ENCODE data around the gene ELMO1. TPM values are rescaled to one million over a fixed set of nuclear protein-coding genes. Genes with fewer than 3 reads are reported as not detected.

Gene ELMO1
- 60.1 TPM for total RNA-seq
- long read RNA-seq, full-length matches to known transcripts, result 27 of 66 reads
- long read RNA-seq, partial matches to known transcripts, result 14 of 66 reads
- long read RNA-seq, other reads (novel, unspliced or antisense), result 25 of 66 reads

- Histone ChIP-seq H3K4me1 (peaks cover 37% of the 10 kb centered on the region), H3K27me3 (ENCODE audit: low read depth) (no peaks in the 10 kb centered on the region), H3K27ac (peak within 1 kb of the TSS; percentile 97), H3K36me3 (no peaks in the 10 kb centered on the region), H3K4me3 (peak within 1 kb of the TSS; percentile 79), H3K9me3 (no peaks in the 10 kb centered on the region)
- DNase-seq, result peak; percentile 88
- peak; percentile 88 to 91 for ATAC-seq
- TF ChIP-seq CTCF (IDR thresholded peaks at IDR 0.05), result peak; percentile 47
- intact Hi-C loops (cut with DNase I), result no loop called here
These were observed at the start of gene ELMO1 for GRCh38 chr7:37448636-37449361. Gene ELMO1 (minus strand): TSS chr7:37448864. CDS start chr7:37342690, 106,174 bp downstream.

GRCh38 chr7:37497576-37497975, 48.9 kb upstream of the ELMO1 start:
- Histone ChIP-seq H3K9me3 (no peaks in the 10 kb centered on the region), H3K36me3 (no peaks in the 10 kb centered on the region), H3K27ac (no peak overlapping the region), H3K4me1 (no peaks in the 10 kb centered on the region), H3K27me3 (ENCODE audit: low read depth) (no peaks in the 10 kb centered on the region), H3K4me3 (no peak overlapping the region)
- DNase-seq (no peak), ATAC-seq (no peak)
- no peak for TF ChIP-seq CTCF (IDR thresholded peaks at IDR 0.05)
- intact Hi-C loops (cut with DNase I), result no loop called here

GRCh38 chr7:37495574-37496184, 47.0 kb upstream of the ELMO1 start:
- ATAC-seq, result peak in 1 of 2 donors; percentile 61
- intact Hi-C loops (cut with DNase I), result no loop called here
- no peaks in the 10 kb centered on the region for H3K4me1 ChIP-seq
- TF ChIP-seq CTCF (IDR thresholded peaks at IDR 0.05), result peak; percentile 78
- H3K27me3 ChIP-seq (ENCODE audit: low read depth), result no peaks in the 10 kb centered on the region
- no peak for DNase-seq
- no peaks in the 10 kb centered on the region for H3K36me3 ChIP-seq
- H3K27ac ChIP-seq, result no peak overlapping the region
- H3K4me3 ChIP-seq, result no peak overlapping the region
- H3K9me3 ChIP-seq, result no peaks in the 10 kb centered on the region

GRCh38 chr7:37494926-37495325, 46.3 kb upstream of the ELMO1 start:
- Histone ChIP-seq H3K4me3 (no peak overlapping the region), H3K9me3 (no peaks in the 10 kb centered on the region), H3K27me3 (ENCODE audit: low read depth) (no peaks in the 10 kb centered on the region), H3K36me3 (no peaks in the 10 kb centered on the region), H3K4me1 (no peaks in the 10 kb centered on the region), H3K27ac (no peak overlapping the region)
- intact Hi-C loops (cut with DNase I), result no loop called here
- TF ChIP-seq CTCF (IDR thresholded peaks at IDR 0.05), result no peak
- ATAC-seq (no peak), DNase-seq (no peak)

GRCh38 chr7:37493810-37494209, 45.1 kb upstream of the ELMO1 start:
- H3K4me1 ChIP-seq, result no peaks in the 10 kb centered on the region

More at GRCh38 chr7:37493810-37494209, 45.1 kb upstream of the ELMO1 start:
- TF ChIP-seq CTCF (IDR thresholded peaks at IDR 0.05), result no peak
- Histone ChIP-seq H3K27ac (no peak overlapping the region), H3K9me3 (no peaks in the 10 kb centered on the region), H3K4me3 (no peak overlapping the region), H3K27me3 (ENCODE audit: low read depth) (no peaks in the 10 kb centered on the region), H3K36me3 (no peaks in the 10 kb centered on the region)
- intact Hi-C loops (cut with DNase I), result no loop called here
- no peak for ATAC-seq
- no peak for DNase-seq

All from lower lobe of right lung (tissue), 2 donors.